GM12892 (cell line): ENCODE data around the gene TMEM125.

Experiments used
- DNase-seq: peaks from one replicate; pipeline ENCODE4 v3.0.0; 2011; ENCODE audit not compliant: insufficient read length
- FAIRE-seq: peaks from 2 replicates; lab custom pipeline; 2011; peaks lifted over from hg19 to GRCh38; lab: Jason Lieb, UNC
- POLR2A ChIP-seq: IDR thresholded peaks from 2 replicates; pipeline ENCODE4 v1.6.1; 2011; ENCODE audit warnings: low read depth, low read length, control low read depth
- POLR2AphosphoS5 ChIP-seq: IDR thresholded peaks from 2 replicates; pipeline ENCODE4 v1.6.1; 2011; ENCODE audit warnings: low read depth, low read length, control low read depth
- TAF1 ChIP-seq: IDR thresholded peaks from 2 replicates; pipeline ENCODE4 v1.6.1; 2011; ENCODE audit warnings: low read depth, mild to moderate bottlenecking, control low read depth, low read length, borderline replicate concordance

TMEM125 gene

GRCh38 chr1:43288785-43289706, 19.3 kb downstream of the TMEM125 start:
- no peak for TF ChIP-seq POLR2A
- TF ChIP-seq TAF1, result no peak
- no peak for TF ChIP-seq POLR2AphosphoS5

GRCh38 chr1:43292216-43292615, 22.4 kb downstream of the TMEM125 start:
- DNase-seq (no peak), FAIRE-seq (no peak)
- TF ChIP-seq POLR2A, result no peak
- no peak for TF ChIP-seq POLR2AphosphoS5
- TF ChIP-seq TAF1, result no peak

More at GRCh38 chr1:43288785-43289706, 19.3 kb downstream of the TMEM125 start:
- DNase-seq (no peak), FAIRE-seq (no peak)

GRCh38 chr1:43292679-43293078, 22.9 kb downstream of the TMEM125 start:
- no peak for DNase-seq
- FAIRE-seq, result no peak
- no peak for TF ChIP-seq TAF1
- TF ChIP-seq POLR2A, result no peak
- no peak for TF ChIP-seq POLR2AphosphoS5

GRCh38 chr1:43293176-43293575, 23.4 kb downstream of the TMEM125 start:
- no peak for DNase-seq
- no peak for TF ChIP-seq POLR2A
- no peak for TF ChIP-seq TAF1
- no peak for TF ChIP-seq POLR2AphosphoS5
- no peak for FAIRE-seq

- DNase-seq (no peak), FAIRE-seq (no peak)
- TF ChIP-seq POLR2A (no peak), TAF1 (no peak), POLR2AphosphoS5 (no peak)
Measured at GRCh38 chr1:43293896-43294760, 24.3 kb downstream of the TMEM125 start.

GRCh38 chr1:43294761-43295160, 25.0 kb downstream of the TMEM125 start:
- TF ChIP-seq TAF1 (no peak), POLR2A (no peak), POLR2AphosphoS5 (no peak)
- DNase-seq (no peak), FAIRE-seq (no peak)

- FAIRE-seq, result no peak
- no peak for DNase-seq
- TF ChIP-seq POLR2AphosphoS5 (no peak), POLR2A (no peak), TAF1 (no peak)
Measured at GRCh38 chr1:43296207-43296606, 26.4 kb downstream of the TMEM125 start.

GRCh38 chr1:43298055-43298454, 28.3 kb downstream of the TMEM125 start:
- FAIRE-seq, result no peak
- TF ChIP-seq POLR2AphosphoS5 (no peak), TAF1 (no peak), POLR2A (no peak)

GRCh38 chr1:43299101-43299500, 29.3 kb downstream of the TMEM125 start:
- FAIRE-seq, result no peak
- no peak for DNase-seq
- TF ChIP-seq TAF1, result no peak
- TF ChIP-seq POLR2A, result no peak
- TF ChIP-seq POLR2AphosphoS5, result no peak

More at GRCh38 chr1:43298055-43298454, 28.3 kb downstream of the TMEM125 start:
- DNase-seq, result no peak

- FAIRE-seq (peak; percentile 14), DNase-seq (no peak)
- TF ChIP-seq TAF1 (no peak), POLR2AphosphoS5 (no peak)
Measured at GRCh38 chr1:43300378-43301094, 30.8 kb downstream of the TMEM125 start, which contains the start of gene TIE1. TIE1 (plus strand) TSS chr1:43300982; CDS start chr1:43301072, 90 bp downstream.

GRCh38 chr1:43302201-43302600, 32.4 kb downstream of the TMEM125 start:
- FAIRE-seq (no peak), DNase-seq (no peak)
- TF ChIP-seq TAF1, result no peak
- TF ChIP-seq POLR2AphosphoS5, result no peak
- no peak for TF ChIP-seq POLR2A
